ENCODE measurements around the gene DSE. TPM values are rescaled to one million over a fixed set of nuclear protein-coding genes. Genes with fewer than 3 reads are reported as not detected.

DSE gene
- total RNA-seq, 2 donors from 2014 or later, result 5.0 to 9.3 TPM

- H3K4me3 ChIP-seq, result no peak overlapping the region
- H3K27me3 ChIP-seq, result no peaks in the 10 kb centered on the region
- no peak overlapping the region for H3K27ac ChIP-seq
- no peaks in the 10 kb centered on the region for H3K9me3 ChIP-seq
- H3K36me3 ChIP-seq, result no peaks in the 10 kb centered on the region
- H3K9ac ChIP-seq (ENCODE audit: low read depth in 2 of 2, low read length in 2 of 2), result no peak overlapping the region
- no peak for TF ChIP-seq CTCF (IDR thresholded peaks at IDR 0.05)
- intact Hi-C loops (cut with DNase I), result no loop called here
- no peaks in the 10 kb centered on the region for H3K4me1 ChIP-seq
- no peak for DNase-seq
Measured at GRCh38 chr6:116364321-116364720, 6.4 kb upstream of the DSE start.

GRCh38 chr6:116365743-116366142 is 5.0 kb upstream of the DSE start:
- intact Hi-C loops (cut with DNase I), result no loop called here
- Histone ChIP-seq H3K9ac (ENCODE audit: low read depth in 2 of 2, low read length in 2 of 2) (no peak overlapping the region), H3K27ac (no peak overlapping the region), H3K9me3 (no peaks in the 10 kb centered on the region), H3K4me1 (no peaks in the 10 kb centered on the region), H3K4me3 (no peak overlapping the region), H3K27me3 (peaks cover 4% of the 10 kb centered on the region), H3K36me3 (no peaks in the 10 kb centered on the region)
- no peak for DNase-seq
- TF ChIP-seq CTCF (IDR thresholded peaks at IDR 0.05), result no peak

GRCh38 chr6:116366740-116367275 is 3.9 kb upstream of the DSE start:
- H3K9ac ChIP-seq (ENCODE audit: low read depth in 2 of 2, low read length in 2 of 2), result no peak overlapping the region
- no peaks in the 10 kb centered on the region for H3K4me1 ChIP-seq
- peaks cover 15% of the 10 kb centered on the region for H3K27me3 ChIP-seq
- no peaks in the 10 kb centered on the region for H3K9me3 ChIP-seq
- no peak overlapping the region for H3K4me3 ChIP-seq
- DNase-seq, result no peak
- no peak for TF ChIP-seq CTCF (IDR thresholded peaks at IDR 0.05)
- intact Hi-C loops (cut with DNase I), result no loop called here
- H3K36me3 ChIP-seq, result no peaks in the 10 kb centered on the region
- no peak overlapping the region for H3K27ac ChIP-seq

- Histone ChIP-seq H3K27me3 (peaks cover 17% of the 10 kb centered on the region), H3K4me1 (no peaks in the 10 kb centered on the region), H3K4me3 (no peak overlapping the region), H3K9ac (ENCODE audit: low read depth in 2 of 2, low read length in 2 of 2) (peak overlapping the region in 1 of 2 donors; percentile 41), H3K36me3 (no peaks in the 10 kb centered on the region), H3K9me3 (no peaks in the 10 kb centered on the region), H3K27ac (no peak overlapping the region)
- TF ChIP-seq CTCF (IDR thresholded peaks at IDR 0.05), result no peak
- intact Hi-C loops (cut with DNase I), result no loop called here
- no peak for DNase-seq
Measured at GRCh38 chr6:116369540-116369939, 1.2 kb upstream of the DSE start.

- peak overlapping the region; percentile 58 for H3K4me3 ChIP-seq
- H3K4me1 ChIP-seq, result no peaks in the 10 kb centered on the region
- H3K9me3 ChIP-seq, result no peaks in the 10 kb centered on the region
- intact Hi-C loops (cut with DNase I), result loop anchor here (10.0 kb wide), 1 partner anchor 85 kb away; no protein-coding TSS in a partner anchor
- TF ChIP-seq CTCF (IDR thresholded peaks at IDR 0.05), result no peak
- no peak for DNase-seq
- H3K27me3 ChIP-seq, result peaks cover 17% of the 10 kb centered on the region
- H3K27ac ChIP-seq, result peak overlapping the region; percentile 81
- no peaks in the 10 kb centered on the region for H3K36me3 ChIP-seq
- H3K9ac ChIP-seq (ENCODE audit: low read depth in 2 of 2, low read length in 2 of 2), result peak overlapping the region; percentile 41 to 82
Measured at GRCh38 chr6:116369964-116370759, 585 bp upstream of the DSE start.
